Lung (tissue), 13 donors: ENCODE results near the gene GJD3. TPM values are rescaled to one million over a fixed set of nuclear protein-coding genes. Genes with fewer than 3 reads are reported as not detected.

Source experiments
- ATAC-seq: fragments of 200-7000 bp; cut with Tn5 transposase; one replicate; pipeline ENCODE4 v1.9.1; 2020; ENCODE audit warnings: moderate number of reproducible peaks; ENCODE audit not compliant: insufficient read depth, low FRiP score
- DNase-seq, 3 donors: peaks; one replicate each; pipeline ENCODE4 v3.0.0-alpha.2; 2013 to 2017
- H3K27ac ChIP-seq, 2 donors: one replicate each; pipeline ENCODE4 v1.5.1; 2013; ENCODE audit warnings: mild to moderate bottlenecking in 2 of 2, moderate library complexity in 2 of 2, control low read depth in 1 of 2, inconsistent platforms in 1 of 2, low read depth in 1 of 2, low read length in 1 of 2
- H3K27me3 ChIP-seq, 3 donors: one replicate each; pipeline ENCODE4 v1.5.1; 2013; ENCODE audit warnings: low read length in 2 of 3; ENCODE audit not compliant: control insufficient read depth in 3 of 3, insufficient read depth in 3 of 3
- H3K36me3 ChIP-seq, 4 donors: one replicate each; pipeline ENCODE4 v1.5.1; 2013; ENCODE audit warnings: low read length in 4 of 4, mild to moderate bottlenecking in 1 of 4, moderate library complexity in 1 of 4; ENCODE audit not compliant: control insufficient read depth in 4 of 4, insufficient read depth in 4 of 4
- H3K4me1 ChIP-seq, 5 donors: one replicate each; pipeline ENCODE4 v1.5.1; 2013; ENCODE audit warnings: low read length in 5 of 5, mild to moderate bottlenecking in 2 of 5, moderate library complexity in 1 of 5; ENCODE audit not compliant: control insufficient read depth in 5 of 5, insufficient read depth in 5 of 5
- H3K4me3 ChIP-seq: one replicate; pipeline ENCODE4 v1.5.1; 2013; ENCODE audit warnings: mild to moderate bottlenecking, control low read depth, moderate library complexity
- H3K9ac ChIP-seq, 2 donors: one replicate each; pipeline ENCODE4 v1.5.1; 2013; ENCODE audit warnings: low read length in 2 of 2, control low read depth in 1 of 2; ENCODE audit not compliant: insufficient read depth in 1 of 2
- H3K9me3 ChIP-seq, 4 donors: one replicate each; pipeline ENCODE4 v1.5.1; 2013; ENCODE audit warnings: low read length in 3 of 4, mild to moderate bottlenecking in 1 of 4, moderate library complexity in 1 of 4; ENCODE audit not compliant: control insufficient read depth in 4 of 4, insufficient read depth in 3 of 4
- CTCF ChIP-seq: IDR thresholded peaks from 2 replicates; pipeline ENCODE4 v1.5.1; 2012; ENCODE audit warnings: mild to moderate bottlenecking; ENCODE audit errors: control extremely low read depth, extremely low read depth
- WGBS, 2 donors: extraction: QIAGEN DNeasy Blood & Tissue Kit; methylation state at CpG; one replicate each; pipeline ENCODE4 v1.1.7; 2013; 5-methylcytosine and 5-hydroxymethylcytosine counted together
- polyA plus RNA-seq, 2 donors: library from polyadenylated mRNA; stranded (reverse); fragments of 200-250 nt; gene quantifications; one replicate each; pipeline ENCODE4 v1.2.1, GENCODE V29; 2013
- small RNA-seq: library from RNA; depleted of rRNA; stranded (forward); fragments of <200 nt; gene quantifications from one replicate; pipeline ENCODE3, GENCODE V24; 2014; ENCODE audit warnings: low replicate concordance
- total RNA-seq, 2 donors: library from RNA; depleted of rRNA in 1 of 2; stranded (reverse); fragments of >200 nt in 1 of 2; gene quantifications; one replicate each; pipeline ENCODE4 v1.2.1, GENCODE V29; 2014 to 2021
- donor health status: control.
- donor health status: control.
- donor health status: Bipolar disorder and iron deficiency.
- donor health status: healthy.
- donor health status: DM: yes; HTN: yes; CAD: no.

The GJD3 gene
- total and polyA plus RNA-seq, 4 donors: 0.53 to 3.6 (median 1.4) TPM; not detected in 1

GRCh38 chr17:40313668-40314583 is 50.6 kb downstream of the GJD3 start:
- no peaks in the 10 kb centered on the region for H3K36me3 ChIP-seq
- no peaks in the 10 kb centered on the region for H3K27me3 ChIP-seq
- peaks cover 39 to 85% (median 65%) of the 10 kb centered on the region in 5 donors for H3K4me1 ChIP-seq
- peak in 2 of 3 donors; percentile 58 to 79 for DNase-seq
- no peak for TF ChIP-seq CTCF
- peak overlapping the region; percentile 54 to 81 for H3K27ac ChIP-seq
- 70% methylated on average over 7 of the region's 7 CpGs for WGBS, 2 donors
- ATAC-seq: no peak
- H3K4me3 ChIP-seq: no peak overlapping the region
- no peaks in the 10 kb centered on the region for H3K9me3 ChIP-seq
- no peak overlapping the region for H3K9ac ChIP-seq

Small RNAs within 50 kb of the gene (small RNA-seq; reads per million reads assigned to genes)
- gene RF00019: not detected
- gene RNA5SP441: not detected

Other genes with a start within 250 kb of the GJD3 start
- 100 to 1,000 TPM in 1 of 2 donors, 10 to 100 TPM in 1; 84.8 to 111 TPM for gene MSL1, start 242.8 kb downstream of the GJD3 start, total RNA-seq
- gene MSL1, start 242.8 kb downstream of the GJD3 start, polyA plus RNA-seq: 10 to 100 TPM; 73.2 to 84.6 TPM
- gene CASC3, start 224.2 kb downstream of the GJD3 start, total RNA-seq: 10 to 100 TPM; 74.8 to 85.5 TPM
- gene CASC3, start 224.2 kb downstream of the GJD3 start, polyA plus RNA-seq: 10 to 100 TPM; 37.2 to 47.8 TPM
- 1 to 10 TPM; 4.6 to 9.1 TPM for gene RAPGEFL1, start 187.3 kb downstream of the GJD3 start, total RNA-seq
- gene RAPGEFL1, start 187.3 kb downstream of the GJD3 start, polyA plus RNA-seq: 1 to 10 TPM; 8.4 to 9.4 TPM
- 10 to 100 TPM; 15.7 to 34.5 TPM for gene WIPF2, start 145.4 kb downstream of the GJD3 start, total RNA-seq
- gene WIPF2, start 145.4 kb downstream of the GJD3 start, polyA plus RNA-seq: 10 to 100 TPM; 10.6 to 14.2 TPM
- 1 to 10 TPM; 5.5 to 5.7 TPM for gene CDC6, start 76.9 kb downstream of the GJD3 start, total RNA-seq
- 1 to 10 TPM; 3.3 to 6.0 TPM for gene CDC6, start 76.9 kb downstream of the GJD3 start, polyA plus RNA-seq
- gene RARA, start 55.6 kb downstream of the GJD3 start, total RNA-seq: 10 to 100 TPM; 36.4 to 75.3 TPM
- gene RARA, start 55.6 kb downstream of the GJD3 start, polyA plus RNA-seq: 10 to 100 TPM; 49.8 to 51.7 TPM
- gene TOP2A, start 53.2 kb upstream of the GJD3 start, total RNA-seq: 10 to 100 TPM in 1 of 2 donors, 1 to 10 TPM in 1; 5.9 to 21.6 TPM
- gene TOP2A, start 53.2 kb upstream of the GJD3 start, polyA plus RNA-seq: 10 to 100 TPM in 1 of 2 donors, 1 to 10 TPM in 1; 2.6 to 13.4 TPM
- 100 to 1,000 TPM; 205 to 565 TPM for gene IGFBP4, start 78.7 kb upstream of the GJD3 start, total RNA-seq
- 100 to 1,000 TPM; 197 to 225 TPM for gene IGFBP4, start 78.7 kb upstream of the GJD3 start, polyA plus RNA-seq
- 1 to 10 TPM in 1 of 2 donors, under 1 TPM in 1; 0.17 to 6.8 TPM for gene TNS4, start 136.9 kb upstream of the GJD3 start, total RNA-seq
- 1 to 10 TPM; 2.0 to 2.3 TPM for gene TNS4, start 136.9 kb upstream of the GJD3 start, polyA plus RNA-seq
- gene CCR7, start 200.7 kb upstream of the GJD3 start, total RNA-seq: 1 to 10 TPM; 1.8 to 4.0 TPM
- gene CCR7, start 200.7 kb upstream of the GJD3 start, polyA plus RNA-seq: 1 to 10 TPM; 2.1 to 5.9 TPM